Measurements from ENCODE around the gene KCNB1. TPM values are rescaled to one million over a fixed set of nuclear protein-coding genes. Genes with fewer than 3 reads are reported as not detected.

Gene KCNB1
- total and polyA plus RNA-seq, 12 donors, result 0.64 to 4.2 (median 1.1) TPM

GRCh38 chr20:49399329-49399728, 83.1 kb downstream of the KCNB1 start:
- Histone ChIP-seq H3K4me1 (peaks cover 12 to 41% (median 26%) of the 10 kb centered on the region in 9 donors), H3K36me3 (no peaks in the 10 kb centered on the region), H3K9me3 (peaks cover 0 to 8% (median 0%) of the 10 kb centered on the region in 11 donors), H3K27ac (peak overlapping the region in 8 of 10 donors; percentile 69 to 89 (median 77)), H3K27me3 (no peaks in the 10 kb centered on the region), H3K4me3 (no peak overlapping the region)
- ATAC-seq (peak in 1 of 8 donors; percentile 18), DNase-seq (no peak)
- intact Hi-C loops (cut with DNase I), result no loop called here
- TF ChIP-seq, protein P1, sequence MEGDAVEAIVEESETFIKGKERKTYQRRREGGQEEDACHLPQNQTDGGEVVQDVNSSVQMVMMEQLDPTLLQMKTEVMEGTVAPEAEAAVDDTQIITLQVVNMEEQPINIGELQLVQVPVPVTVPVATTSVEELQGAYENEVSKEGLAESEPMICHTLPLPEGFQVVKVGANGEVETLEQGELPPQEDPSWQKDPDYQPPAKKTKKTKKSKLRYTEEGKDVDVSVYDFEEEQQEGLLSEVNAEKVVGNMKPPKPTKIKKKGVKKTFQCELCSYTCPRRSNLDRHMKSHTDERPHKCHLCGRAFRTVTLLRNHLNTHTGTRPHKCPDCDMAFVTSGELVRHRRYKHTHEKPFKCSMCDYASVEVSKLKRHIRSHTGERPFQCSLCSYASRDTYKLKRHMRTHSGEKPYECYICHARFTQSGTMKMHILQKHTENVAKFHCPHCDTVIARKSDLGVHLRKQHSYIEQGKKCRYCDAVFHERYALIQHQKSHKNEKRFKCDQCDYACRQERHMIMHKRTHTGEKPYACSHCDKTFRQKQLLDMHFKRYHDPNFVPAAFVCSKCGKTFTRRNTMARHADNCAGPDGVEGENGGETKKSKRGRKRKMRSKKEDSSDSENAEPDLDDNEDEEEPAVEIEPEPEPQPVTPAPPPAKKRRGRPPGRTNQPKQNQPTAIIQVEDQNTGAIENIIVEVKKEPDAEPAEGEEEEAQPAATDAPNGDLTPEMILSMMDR (IDR thresholded peaks at IDR 0.05), result no peak
- 41 to 55% methylated on average over 5 of the region's 5 CpGs for WGBS, 2 donors

- Histone ChIP-seq H3K36me3 (no peaks in the 10 kb centered on the region), H3K27ac (peak overlapping the region in 4 of 10 donors; percentile 69 to 89 (median 82)), H3K4me1 (peaks cover 12 to 41% (median 26%) of the 10 kb centered on the region in 9 donors), H3K27me3 (peaks cover 0 to 2% (median 0%) of the 10 kb centered on the region in 7 donors), H3K4me3 (no peak overlapping the region), H3K9me3 (peaks cover 0 to 8% (median 0%) of the 10 kb centered on the region in 11 donors)
- TF ChIP-seq, protein P1 (IDR thresholded peaks at IDR 0.05), result no peak
- intact Hi-C loops (cut with DNase I), result no loop called here
- WGBS, 2 donors, result 89 to 91% methylated on average over 4 of the region's 4 CpGs
- ATAC-seq (no peak), DNase-seq (no peak)
These were observed 83.9 kb downstream of the KCNB1 start for GRCh38 chr20:49398401-49399144.

DNA sequence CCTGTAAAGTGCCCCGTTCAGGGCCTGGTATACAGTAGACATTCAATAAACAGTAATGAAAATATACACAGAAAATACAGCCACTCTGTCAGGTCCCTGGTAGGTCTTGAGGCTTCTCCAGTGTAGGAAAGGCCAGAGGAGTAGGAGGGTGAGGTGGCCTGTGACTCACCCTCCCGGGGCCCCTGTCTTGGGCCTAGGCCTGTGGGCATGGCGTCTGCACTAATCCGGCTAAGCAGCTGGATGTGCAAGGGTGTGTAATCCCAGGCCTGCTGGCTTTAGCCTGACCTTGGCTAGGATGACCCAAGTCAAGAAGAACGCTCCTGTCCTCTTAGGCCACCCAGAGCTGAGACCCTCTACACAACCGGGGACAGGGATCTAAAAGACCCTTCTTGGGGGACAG, 84.9 kb downstream of the KCNB1 start:
- Histone ChIP-seq H3K36me3 (no peaks in the 10 kb centered on the region), H3K9me3 (peaks cover 0 to 5% (median 0%) of the 10 kb centered on the region in 11 donors), H3K4me3 (no peak overlapping the region), H3K27me3 (peaks cover 0 to 8% (median 0%) of the 10 kb centered on the region in 7 donors), H3K27ac (no peak overlapping the region), H3K4me1 (peaks cover 12 to 40% (median 26%) of the 10 kb centered on the region in 9 donors)
- intact Hi-C loops (cut with DNase I), result no loop called here
- 78 to 79% methylated on average over 6 of the region's 6 CpGs for WGBS, 2 donors
- peak in 3 of 8 donors; percentile 12 to 80 (median 44) for ATAC-seq
- DNase-seq, result no peak
- TF ChIP-seq, protein P1 (IDR thresholded peaks at IDR 0.05), result no peak

- Histone ChIP-seq H3K4me1 (peaks cover 11 to 41% (median 29%) of the 10 kb centered on the region in 9 donors), H3K27me3 (peaks cover 0 to 8% (median 0%) of the 10 kb centered on the region in 7 donors), H3K27ac (no peak overlapping the region), H3K4me3 (no peak overlapping the region), H3K36me3 (no peaks in the 10 kb centered on the region), H3K9me3 (no peaks in the 10 kb centered on the region)
- TF ChIP-seq, protein P1 (IDR thresholded peaks at IDR 0.05), result no peak
- WGBS, 2 donors, result 94 to 96% methylated on average over 7 of the region's 7 CpGs
- intact Hi-C loops (cut with DNase I), result no loop called here
- no peak for DNase-seq
- no peak for ATAC-seq
These were observed 86.2 kb downstream of the KCNB1 start for GRCh38 chr20:49396230-49396629.
